Stimulated activated CD4-positive, alpha-beta T cell treated with anti-CD3 and anti-CD28 coated beads, Interleukin-4, amount 100 ng/mL, for 48 hours (primary cell): ENCODE measurements around the gene ELOVL6.
"Not testable (repeated sequence)": the region's sequence is repeated elsewhere in the genome, so short reads cannot be mapped to it uniquely, and the experiment has no call there.

Experiments
- DNase-seq, 2 donors: peaks; one replicate each; pipeline ENCODE4 v3.0.0-alpha.2; 2020; ENCODE audit warnings: low read depth in 2 of 2

Gene ELOVL6

DNA sequence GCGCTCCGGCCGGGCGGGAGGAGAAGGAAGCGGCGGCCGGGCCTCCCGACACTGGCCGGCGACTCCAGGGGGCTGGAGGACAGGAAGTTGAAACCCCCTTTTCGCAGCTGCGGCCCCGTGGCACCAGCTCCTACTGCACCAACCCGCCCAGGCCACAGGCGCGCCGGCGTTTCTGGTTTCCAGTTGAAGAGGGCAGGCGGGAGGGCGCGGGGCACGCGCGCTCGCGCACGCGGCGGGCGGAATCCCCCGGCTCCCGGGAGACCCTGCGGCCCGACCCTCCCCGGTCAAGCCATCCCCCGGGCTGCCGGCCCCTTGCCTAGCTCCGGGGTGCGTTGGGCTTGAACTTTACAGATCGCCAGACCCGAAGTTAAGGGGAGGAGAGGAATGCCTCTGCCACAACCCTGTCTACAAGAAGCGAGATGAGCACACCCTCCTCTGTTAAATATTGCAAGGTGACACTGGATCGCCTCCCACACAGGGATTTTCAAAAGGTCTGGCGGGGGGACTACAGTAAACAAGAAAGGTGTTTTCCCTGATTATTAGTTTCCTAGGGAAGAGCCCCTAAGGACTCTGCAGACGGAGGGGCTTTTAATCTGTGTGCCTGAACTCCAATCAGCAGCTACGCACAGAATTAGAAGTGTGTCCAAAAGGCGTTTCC is 1.4 kb downstream of the ELOVL6 start:
- DNase-seq = peak; percentile 47 to 53

DNA sequence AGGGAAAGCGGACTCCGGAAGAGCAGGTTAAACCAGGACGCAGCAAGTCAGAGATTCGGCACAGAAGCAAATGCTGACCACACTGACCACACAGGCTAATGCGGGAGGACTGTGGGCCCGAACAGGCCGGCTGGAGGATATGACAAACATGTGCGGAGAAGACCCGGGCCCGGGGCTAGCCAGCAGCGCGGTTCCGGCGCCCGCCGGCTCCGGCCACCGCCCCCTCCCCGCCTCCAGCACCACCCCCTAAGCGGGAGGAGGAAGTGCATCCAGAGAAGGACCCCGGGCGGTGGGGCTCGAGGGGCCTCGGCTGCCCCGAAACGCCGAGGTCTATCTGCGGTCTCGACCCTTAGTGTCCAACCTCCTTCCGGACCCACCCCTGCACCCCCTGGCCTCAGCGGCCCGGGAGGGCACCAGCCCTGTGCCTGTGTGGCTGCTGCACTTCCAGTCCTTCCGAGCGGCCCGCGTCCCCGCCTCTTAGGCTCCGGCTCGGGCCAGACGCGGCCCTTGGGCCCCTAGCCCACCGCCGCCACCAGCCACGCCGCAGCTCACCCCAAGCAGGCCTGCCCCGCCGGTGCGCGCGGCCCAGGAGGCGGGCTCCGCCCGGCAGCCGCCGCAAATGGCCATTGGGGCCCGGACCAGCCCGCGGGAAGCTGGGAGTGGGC is 2.1 kb downstream of the ELOVL6 start:
- DNase-seq = peak; percentile 20 to 22

DNA sequence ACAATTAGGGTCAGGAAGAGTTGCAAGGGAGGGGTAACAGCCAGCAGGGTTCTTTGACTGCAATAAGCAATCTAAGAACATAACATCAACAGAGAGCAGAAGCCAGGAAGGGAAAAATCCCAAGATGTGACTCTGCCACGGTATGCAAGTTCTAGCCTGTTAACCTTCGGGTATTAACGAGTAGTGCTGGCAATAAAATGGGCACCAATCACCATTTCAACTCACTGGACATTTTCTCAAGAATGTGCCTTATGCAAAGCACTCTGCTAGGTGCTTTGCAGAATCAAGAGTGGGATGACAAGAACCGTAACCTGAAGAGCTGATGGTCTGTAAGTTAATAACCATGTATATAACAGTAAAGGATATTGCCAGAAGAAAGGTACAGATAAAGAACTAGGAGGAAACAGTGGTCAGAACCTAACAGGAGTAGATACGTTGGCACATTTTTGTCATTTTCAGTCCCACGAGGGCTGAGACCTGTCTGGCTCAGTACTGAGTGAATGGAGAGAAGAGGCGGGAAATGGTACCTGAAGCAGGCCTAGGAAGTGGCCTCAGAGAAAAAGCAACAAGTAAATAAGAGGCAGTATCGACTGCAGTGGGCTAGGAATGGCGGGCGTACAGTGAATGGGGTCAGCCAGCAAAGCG is 2.7 kb downstream of the ELOVL6 start:
- DNase-seq = peak in 1 of 2 donors; percentile 2

DNA sequence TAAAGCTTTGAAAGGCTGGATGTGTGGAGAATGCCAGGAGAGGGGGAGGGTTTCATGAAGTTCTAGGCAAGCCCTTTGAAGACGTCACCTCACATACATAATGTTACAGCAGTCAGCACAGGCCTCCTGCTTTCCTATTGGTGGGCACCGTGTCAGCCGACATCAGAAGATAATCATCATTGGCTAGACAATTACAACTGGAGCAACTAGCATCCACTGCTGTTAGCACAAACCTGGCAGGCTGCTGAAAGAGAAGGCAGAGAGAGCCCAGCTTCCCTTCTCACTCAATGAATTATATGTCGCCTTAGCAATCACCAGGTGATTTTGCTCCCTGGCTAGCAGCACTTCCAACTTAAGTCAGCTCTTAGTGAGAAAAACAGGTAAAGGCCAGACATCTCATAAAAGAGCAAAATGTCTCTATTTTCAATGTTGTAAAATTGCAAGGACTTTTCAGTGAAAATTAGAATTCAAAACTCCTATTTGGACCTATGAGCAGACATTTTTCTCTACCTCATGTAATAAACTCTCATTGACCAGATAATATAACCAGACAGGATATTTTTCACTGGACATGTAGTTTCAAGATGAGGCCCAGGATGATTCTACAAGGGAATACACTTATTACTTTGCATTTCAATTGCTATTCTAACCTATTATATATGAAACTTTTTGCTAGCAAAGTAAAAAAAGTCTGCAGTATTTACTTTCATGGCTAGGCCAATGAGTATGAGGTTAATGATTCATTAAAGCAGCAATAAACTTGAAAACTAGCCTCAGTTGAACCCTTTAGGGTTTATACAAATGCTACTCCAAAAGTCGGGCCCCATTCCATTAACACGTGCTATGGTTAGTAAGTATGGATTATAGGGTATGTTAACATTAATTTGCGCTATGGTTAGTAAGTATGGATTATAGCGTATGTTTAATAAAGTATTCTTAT is 4.3 kb downstream of the ELOVL6 start:
- DNase-seq = peak; percentile 50 to 63

DNA sequence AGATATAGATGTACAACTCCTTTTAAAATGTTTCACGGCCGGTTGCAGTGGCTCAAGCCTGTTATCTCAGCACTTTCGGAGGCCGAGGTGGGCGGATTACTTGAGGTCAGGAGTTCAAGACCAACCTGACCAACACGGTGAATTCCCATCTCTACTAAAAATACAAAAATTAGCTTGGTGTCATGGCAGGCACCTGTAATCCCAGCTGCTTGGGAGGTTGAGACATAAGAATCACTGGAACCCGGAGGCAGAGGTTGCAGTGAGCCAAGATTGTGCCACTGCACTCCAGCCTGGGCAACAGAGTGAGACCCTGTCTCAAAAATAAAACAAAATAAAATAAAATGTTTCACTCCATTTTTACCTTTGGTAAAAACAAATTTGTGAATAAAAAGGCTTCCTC is 5.1 kb downstream of the ELOVL6 start:
- not testable (repeated sequence) for DNase-seq

DNA sequence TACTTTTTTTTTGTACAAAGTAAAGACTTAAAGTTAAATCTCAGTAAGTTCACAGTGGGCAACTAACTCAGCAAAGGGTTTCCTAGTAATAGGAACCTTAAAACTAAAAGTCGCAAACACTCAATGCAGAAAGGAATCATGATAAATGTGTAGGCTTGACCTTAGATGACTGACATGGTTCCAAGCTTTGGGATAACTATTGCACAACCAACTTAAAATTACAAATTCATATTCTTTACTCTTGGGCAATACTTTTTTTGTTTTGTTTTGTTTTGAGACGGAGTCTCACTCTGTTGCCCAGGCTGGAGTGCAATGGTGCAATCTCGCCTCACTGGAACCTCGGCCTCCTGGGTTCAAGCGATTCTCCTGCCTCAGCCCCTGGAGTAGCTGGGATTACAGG is 8.2 kb downstream of the ELOVL6 start:
- DNase-seq = no peak

DNA sequence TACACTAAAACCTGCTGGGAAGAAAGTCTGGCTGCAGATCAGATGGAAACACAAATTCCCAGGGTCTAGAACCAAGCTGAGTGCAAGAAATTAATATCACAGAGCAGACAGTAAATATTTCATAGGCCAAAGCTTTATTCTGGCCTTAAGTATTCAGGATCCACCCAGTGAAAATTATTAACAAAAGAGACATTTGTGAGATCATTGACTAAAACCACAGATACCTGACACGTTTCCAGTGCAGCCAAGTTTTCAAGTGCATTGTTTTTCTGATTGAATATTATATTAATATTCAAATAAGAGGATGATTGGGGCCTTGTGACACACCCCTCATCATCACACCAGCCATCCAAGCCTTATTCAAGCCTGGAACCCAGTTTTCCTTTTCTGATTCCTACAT is 10.3 kb downstream of the ELOVL6 start:
- no peak for DNase-seq

DNA sequence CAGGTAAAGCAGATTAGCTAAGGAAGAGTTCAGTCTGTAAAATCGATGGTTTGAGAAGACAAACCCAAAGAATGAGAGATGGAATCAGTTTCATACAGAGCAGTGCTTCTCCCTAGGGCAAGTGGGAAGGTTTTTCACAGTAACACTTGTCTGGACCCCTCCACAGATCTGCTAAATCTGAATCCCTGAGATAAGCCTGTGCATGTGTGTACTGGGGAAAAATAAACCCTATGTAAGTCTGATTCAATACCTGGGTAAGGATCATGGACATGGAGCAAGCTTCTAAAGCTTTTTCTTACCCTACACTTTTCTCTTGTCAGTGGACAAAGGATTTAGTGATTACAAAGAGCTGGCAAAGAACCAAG is 13.6 kb downstream of the ELOVL6 start:
- no peak for DNase-seq

DNA sequence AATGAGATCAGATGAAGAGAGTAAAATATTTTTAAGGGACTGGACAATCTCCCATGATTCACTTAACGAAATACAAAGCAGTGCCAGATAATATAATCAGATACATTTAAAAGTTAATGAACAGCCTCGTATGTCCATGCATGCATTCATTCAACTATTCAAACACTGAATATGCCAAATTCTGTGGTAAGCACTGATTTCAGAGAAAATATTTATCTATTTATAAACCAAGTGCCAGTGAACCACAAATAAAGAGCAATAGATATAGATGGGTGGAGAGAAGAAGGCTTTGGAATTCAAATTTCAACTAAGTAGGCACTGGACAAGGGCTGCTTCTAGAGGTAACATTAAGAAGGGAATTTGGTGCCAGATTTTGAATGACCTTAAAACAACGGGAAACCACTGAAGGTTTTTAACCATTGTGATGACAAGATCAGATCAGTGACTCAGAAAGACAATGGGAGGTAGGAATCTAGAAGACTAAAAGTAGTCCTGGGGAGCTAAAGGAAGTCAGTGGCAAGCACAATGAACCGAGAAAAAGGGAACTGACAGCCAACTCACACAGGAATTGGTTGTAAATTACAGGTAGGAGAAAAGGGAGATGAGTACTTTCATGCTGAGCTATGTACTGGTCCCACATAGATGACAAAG is 14.2 kb downstream of the ELOVL6 start:
- no peak for DNase-seq

DNA sequence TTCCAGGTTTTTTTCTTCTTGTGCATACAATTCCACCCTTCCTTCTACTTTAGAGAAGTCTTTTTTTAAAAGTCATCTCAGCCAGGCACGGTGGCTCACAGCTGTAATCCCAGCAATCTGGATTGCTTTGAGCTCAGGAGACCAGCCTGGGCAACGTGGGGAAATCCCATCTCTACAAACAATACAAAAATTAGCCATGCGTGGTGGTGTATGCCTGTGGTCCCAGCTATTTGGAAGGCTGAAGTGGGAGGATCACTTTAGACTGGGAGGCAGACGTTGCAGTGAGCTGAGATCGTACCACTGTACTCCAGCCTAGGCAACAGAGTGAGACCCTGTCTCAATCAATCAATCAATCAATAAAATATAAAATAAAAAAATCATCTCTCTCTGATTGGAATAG is 14.8 kb downstream of the ELOVL6 start:
- DNase-seq = no peak

DNA sequence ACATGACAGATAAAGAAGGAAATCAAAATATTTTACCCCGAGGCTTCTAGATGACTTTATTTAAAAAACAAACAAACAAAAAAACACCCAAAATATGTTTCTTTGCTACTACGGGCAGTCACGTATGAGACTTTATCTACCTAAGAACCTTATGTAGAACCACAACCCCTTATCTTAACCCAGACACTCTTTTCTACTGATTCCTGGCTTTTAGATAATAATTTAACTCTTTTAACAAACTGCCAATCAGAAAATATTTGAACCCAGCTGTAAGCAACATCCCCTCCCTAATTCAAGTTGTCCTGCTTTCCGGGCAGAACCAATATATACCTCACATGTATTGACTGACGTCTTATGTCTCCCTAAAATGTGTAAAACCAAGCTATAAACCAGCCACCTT is 15.4 kb downstream of the ELOVL6 start:
- no peak for DNase-seq

DNA sequence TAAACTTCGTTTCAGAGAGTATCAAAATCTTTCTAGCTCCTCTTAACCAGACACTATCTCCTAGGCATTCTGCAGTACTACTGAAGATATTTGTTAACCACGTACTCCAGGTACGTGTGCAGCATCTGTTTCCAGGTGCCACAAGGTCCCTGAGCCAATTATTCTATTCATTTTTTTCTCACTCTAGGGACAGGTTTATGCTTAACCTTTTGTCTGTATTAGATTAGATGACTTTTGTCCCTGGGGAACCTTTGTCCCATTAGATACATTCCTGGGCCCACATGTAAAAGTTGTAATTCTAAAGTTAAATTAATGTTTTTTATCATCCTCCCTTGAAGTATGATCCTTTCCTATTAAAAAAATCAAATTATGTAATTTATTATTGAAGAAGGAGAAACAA is 16.5 kb downstream of the ELOVL6 start:
- no peak for DNase-seq

DNA sequence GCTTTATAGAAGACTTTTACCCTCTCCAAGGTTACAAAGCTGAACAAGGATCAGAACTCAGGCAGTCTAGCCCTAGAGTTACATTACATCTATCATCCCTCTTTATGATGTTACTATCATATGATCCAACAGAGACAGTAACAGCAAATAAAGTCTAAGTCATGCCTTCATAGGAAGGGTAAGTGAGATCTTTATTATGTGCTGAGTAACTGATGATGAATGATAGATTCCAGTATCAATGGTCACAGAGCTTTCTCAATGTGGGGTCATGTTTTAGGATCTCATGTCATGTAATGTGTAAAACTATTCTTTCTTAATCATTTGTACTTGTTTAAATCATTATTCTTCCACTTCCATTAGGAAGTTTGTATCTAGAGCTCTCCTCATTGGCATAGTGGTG is 22.8 kb downstream of the ELOVL6 start:
- no peak for DNase-seq

DNA sequence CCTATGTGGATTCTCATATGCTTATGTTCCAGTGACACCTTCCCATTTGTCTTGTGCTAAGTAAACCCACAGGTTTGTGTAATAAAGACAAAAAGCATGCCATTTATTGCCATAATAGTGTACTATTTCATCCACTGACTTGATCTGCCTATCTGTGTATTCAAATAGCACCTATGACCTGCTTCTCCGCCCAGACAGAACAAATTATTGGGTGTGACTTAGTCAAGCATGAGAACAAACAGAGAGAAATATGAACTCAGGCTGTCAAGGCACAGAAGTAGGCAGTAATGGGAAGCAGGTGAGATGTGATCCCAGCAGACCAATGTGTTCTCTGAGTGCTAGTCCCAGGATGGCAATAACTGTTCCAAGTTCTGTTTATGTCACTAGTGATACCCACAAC is 25.4 kb downstream of the ELOVL6 start:
- DNase-seq = no peak

DNA sequence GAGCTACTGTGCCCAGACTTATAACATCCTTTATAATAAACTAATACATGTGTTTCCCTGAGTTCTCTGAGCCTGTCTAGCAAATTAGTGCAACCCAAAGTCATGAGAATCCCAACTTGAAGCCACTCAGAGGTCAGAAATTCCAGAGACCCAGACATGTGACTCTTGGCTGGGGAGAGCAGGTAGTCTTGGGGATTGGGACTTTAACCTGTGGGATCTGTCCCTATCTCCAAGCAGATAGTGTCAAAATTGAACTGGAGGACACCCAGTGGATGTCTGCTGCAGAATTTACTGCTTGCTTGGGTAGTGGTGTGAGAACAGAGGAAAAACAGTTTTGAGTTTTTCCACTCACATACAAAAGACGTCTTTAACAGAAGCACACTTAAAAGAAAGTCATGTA is 26.4 kb downstream of the ELOVL6 start:
- no peak for DNase-seq

DNA sequence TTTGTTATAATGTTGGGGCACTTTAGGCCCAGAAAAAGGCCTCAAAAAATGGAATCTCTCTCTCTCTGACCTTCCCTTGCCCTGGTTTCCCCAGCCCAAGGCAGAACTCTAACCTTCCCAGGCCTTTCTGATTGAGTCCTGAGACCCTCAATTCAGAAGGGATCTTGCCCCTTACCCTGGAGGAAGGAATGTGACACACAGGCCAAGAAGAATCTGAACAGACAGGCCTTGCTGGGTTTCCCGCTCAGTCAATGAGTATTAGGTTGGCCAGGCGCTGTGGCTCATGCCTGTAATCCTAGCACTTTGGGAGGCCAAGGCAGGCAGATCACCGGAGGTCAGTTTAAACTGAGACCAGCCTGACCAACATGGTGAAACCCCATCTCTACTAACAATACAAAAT is 27.6 kb downstream of the ELOVL6 start:
- no peak for DNase-seq

DNA sequence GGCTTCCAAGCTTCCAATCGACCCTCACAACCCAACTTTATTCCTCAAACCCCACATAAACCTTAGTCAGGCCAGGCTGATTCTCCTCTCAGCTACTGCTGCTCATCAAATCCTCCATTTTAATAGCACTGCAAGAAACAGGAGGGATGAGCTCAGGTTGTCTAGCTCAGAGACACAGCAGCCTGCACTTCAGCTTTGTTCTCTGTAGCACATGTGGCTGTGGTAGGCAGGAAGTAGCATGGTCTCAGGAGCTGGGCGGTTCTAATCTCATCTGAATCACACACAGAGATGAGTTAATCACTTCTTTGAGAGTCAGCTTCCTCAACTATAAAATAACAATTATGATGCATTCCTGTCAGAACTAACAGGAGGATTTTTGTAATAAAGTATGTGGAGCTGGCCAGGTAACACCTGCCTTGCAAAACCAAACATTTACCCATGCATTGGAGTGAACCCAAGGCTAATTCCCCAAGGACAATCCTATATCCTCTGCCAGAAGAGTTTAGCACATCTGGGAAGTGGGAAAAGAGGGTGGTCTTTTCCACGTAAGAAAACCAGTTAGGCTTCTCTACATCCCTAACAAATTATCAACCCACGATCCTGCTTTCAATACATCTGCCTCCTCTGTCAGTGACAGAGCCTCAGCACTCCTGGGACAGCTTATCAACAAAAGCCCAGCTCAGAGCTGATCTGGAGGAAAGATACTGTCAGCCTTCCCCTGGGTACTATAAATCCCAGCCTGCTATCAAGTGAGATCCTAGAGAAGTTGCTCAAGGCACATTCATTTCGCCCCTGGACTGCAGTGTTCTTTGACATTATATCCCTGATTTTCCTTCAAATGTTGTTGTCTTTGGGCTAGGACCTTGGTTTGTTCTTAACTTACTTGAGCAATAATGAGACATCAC is 32.8 kb downstream of the ELOVL6 start:
- peak; percentile 18 to 42 for DNase-seq

DNA sequence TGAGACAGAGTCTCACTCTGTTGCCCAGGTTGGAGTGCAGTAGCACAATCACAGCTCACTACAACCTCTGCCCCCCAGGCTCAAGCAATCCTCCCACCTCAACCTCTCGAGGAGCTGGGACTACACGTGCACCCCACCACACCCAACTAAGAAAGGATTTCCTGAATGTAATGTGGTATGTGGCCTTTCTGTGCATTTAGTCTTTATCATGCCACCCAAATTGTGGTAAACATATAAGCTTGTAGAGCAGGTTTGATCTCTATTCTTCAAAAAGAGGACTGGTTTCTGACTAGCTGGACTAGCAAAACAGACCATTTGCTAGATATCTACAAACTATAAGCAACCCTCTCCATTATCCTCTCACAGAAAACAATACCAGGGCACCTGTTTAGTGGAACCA is 33.6 kb downstream of the ELOVL6 start:
- no peak for DNase-seq

DNA sequence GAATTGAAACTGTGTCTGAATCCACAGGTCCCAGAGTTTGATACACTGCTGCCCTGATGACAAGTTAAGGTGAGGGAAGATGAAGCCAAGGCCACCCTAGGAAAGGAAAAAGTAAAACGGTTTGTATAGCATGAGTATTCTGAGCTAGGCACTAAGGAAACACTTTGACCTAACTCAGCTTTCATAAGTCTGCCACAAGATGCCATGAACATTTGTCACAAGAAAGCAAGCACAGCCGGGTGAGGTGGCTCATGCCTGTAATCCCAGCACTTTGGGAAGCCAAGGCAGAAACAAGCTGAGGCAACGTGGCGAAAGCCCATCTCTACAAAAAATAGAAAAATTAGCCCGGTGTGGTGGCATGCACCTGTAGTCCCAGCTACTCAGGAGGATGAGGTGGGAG is 34.2 kb downstream of the ELOVL6 start:
- DNase-seq = no peak

DNA sequence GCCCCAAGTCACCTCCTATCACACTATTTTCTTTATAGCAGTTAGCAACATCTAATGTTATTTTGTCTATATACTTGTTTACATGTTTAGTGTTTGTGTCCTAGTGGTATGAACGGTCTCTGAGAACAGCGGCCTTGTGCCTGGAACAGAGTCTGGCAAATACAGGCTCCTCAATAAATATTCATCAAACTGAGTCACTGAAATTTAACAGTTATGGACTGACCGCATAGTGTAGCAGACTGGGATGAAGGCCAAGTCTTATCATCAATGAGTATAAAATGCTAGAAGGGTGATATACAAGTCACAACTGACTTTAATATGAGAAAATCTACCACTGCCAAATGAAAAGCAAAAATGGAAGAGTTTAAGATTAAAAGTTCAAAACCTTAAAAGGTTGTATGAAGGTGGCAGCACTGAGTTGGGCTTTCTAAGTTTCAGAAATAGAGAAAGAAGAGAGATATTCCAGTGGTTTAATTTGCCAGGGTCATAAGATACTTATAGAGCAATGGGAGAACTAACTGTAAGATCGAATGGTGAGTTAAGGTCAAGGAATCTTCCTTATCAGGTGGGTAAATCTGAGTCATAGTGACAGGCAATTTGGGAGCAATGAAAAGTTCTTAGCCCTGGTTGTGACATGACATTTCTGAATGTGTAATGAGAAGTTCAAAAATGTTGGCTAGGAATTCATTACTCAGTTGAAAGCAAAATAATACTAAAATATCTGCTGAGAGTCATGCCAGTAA is 34.9 kb downstream of the ELOVL6 start:
- DNase-seq = no peak
